ENCODE data around the gene CSMD2. TPM values are rescaled to one million over a fixed set of nuclear protein-coding genes. Genes with fewer than 3 reads are reported as not detected.

The CSMD2 gene
- total RNA-seq, 1 donor from 2014 or later: 2.6 TPM

DNA sequence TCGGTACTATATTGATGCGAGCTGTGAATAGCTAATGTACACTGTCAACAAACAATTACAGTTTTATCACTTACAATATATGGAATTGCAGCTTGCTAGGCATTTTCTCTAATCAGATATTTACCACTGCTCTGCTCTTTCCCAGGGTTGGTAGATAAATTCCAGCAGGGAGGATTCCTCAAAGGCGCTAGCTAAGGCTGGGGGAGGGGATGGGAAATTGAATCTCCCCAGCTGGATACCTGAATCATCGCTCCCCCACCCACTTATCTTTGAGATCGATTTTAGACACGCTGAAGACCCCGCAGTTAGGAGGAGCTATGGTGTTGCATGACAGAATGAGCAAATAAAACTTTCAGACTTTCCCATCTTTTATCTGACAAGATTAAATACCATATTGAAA, 127.2 kb downstream of the CSMD2 start:
- Histone ChIP-seq H3K4me1 (peaks cover 19% of the 10 kb centered on the region), H3F3A (ENCODE audit: low read depth) (peaks cover 12% of the 10 kb centered on the region), H2AFZ (replicated peaks) (no peak overlapping the region), H3K36me3 (no peaks in the 10 kb centered on the region), H3K9ac (no peak overlapping the region), H3K27ac (no peak overlapping the region), H3K4me2 (peak overlapping the region; percentile 25), H3K27me3 (no peaks in the 10 kb centered on the region), H3K79me2 (ENCODE audit: low read depth) (no peaks in the 10 kb centered on the region), H3K9me3 (ENCODE audit: low read depth) (no peaks in the 10 kb centered on the region), H3K4me3 (no peak overlapping the region), H4K20me1 (ENCODE audit: low read depth) (peaks cover 17% of the 10 kb centered on the region)
- Mint-ChIP-seq H3K4me3 (no peak overlapping the region), H3K9me3 (no peaks in the 10 kb centered on the region), H3K27ac (no peak overlapping the region), H3K27me3 (ENCODE audit: insufficient read depth, low read depth) (no peaks in the 10 kb centered on the region), H3K36me3 (no peaks in the 10 kb centered on the region), H3K4me1 (no peaks in the 10 kb centered on the region)
- TF ChIP-seq EZH2 (IDR thresholded peaks at IDR 0.05) (no peak), EZH2phosphoT487 (IDR thresholded peaks at IDR 0.05) (no peak)
- TF ChIP-seq, protein P1, sequence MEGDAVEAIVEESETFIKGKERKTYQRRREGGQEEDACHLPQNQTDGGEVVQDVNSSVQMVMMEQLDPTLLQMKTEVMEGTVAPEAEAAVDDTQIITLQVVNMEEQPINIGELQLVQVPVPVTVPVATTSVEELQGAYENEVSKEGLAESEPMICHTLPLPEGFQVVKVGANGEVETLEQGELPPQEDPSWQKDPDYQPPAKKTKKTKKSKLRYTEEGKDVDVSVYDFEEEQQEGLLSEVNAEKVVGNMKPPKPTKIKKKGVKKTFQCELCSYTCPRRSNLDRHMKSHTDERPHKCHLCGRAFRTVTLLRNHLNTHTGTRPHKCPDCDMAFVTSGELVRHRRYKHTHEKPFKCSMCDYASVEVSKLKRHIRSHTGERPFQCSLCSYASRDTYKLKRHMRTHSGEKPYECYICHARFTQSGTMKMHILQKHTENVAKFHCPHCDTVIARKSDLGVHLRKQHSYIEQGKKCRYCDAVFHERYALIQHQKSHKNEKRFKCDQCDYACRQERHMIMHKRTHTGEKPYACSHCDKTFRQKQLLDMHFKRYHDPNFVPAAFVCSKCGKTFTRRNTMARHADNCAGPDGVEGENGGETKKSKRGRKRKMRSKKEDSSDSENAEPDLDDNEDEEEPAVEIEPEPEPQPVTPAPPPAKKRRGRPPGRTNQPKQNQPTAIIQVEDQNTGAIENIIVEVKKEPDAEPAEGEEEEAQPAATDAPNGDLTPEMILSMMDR (IDR thresholded peaks at IDR 0.05): no peak
- no peak for DNase-seq (ENCODE audit: low spot score)

DNA sequence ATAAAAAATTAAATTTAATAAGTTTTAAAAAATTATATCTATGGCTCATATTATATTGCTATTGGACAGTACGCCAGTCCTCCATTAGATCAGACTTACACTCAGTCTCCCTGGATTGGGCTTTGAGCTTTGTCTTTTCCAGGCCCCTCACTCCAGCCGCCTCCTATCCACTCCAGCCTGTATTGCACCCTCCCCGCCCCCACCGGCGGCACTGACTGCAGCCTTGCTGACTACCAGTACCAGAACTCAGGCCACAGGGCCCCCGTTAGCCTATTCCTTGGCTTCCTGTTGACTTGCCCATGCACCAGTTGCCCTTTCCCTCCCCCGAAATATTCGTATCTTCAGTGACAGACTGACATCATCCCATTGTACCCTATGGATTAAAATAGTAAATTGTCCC, 127.9 kb downstream of the CSMD2 start:
- Histone ChIP-seq H3K27me3 (no peaks in the 10 kb centered on the region), H2AFZ (replicated peaks) (no peak overlapping the region), H3K27ac (no peak overlapping the region), H3K9me3 (ENCODE audit: low read depth) (no peaks in the 10 kb centered on the region), H3K4me3 (no peak overlapping the region), H3K79me2 (ENCODE audit: low read depth) (no peaks in the 10 kb centered on the region), H3K9ac (no peak overlapping the region), H4K20me1 (ENCODE audit: low read depth) (peaks cover 17% of the 10 kb centered on the region), H3F3A (ENCODE audit: low read depth) (peaks cover 12% of the 10 kb centered on the region), H3K4me2 (no peak overlapping the region), H3K4me1 (peaks cover 19% of the 10 kb centered on the region), H3K36me3 (no peaks in the 10 kb centered on the region)
- H3K27me3 Mint-ChIP-seq (ENCODE audit: insufficient read depth, low read depth): peaks cover 2% of the 10 kb centered on the region
- H3K9me3 Mint-ChIP-seq: no peaks in the 10 kb centered on the region
- no peak overlapping the region for H3K4me3 Mint-ChIP-seq
- no peaks in the 10 kb centered on the region for H3K36me3 Mint-ChIP-seq
- no peak for TF ChIP-seq EZH2phosphoT487 (IDR thresholded peaks at IDR 0.05)
- TF ChIP-seq, protein P1 (IDR thresholded peaks at IDR 0.05): no peak
- no peak for TF ChIP-seq EZH2 (IDR thresholded peaks at IDR 0.05)
- no peaks in the 10 kb centered on the region for H3K4me1 Mint-ChIP-seq
- DNase-seq (ENCODE audit: low spot score): peak; percentile 26
- H3K27ac Mint-ChIP-seq: no peak overlapping the region

DNA sequence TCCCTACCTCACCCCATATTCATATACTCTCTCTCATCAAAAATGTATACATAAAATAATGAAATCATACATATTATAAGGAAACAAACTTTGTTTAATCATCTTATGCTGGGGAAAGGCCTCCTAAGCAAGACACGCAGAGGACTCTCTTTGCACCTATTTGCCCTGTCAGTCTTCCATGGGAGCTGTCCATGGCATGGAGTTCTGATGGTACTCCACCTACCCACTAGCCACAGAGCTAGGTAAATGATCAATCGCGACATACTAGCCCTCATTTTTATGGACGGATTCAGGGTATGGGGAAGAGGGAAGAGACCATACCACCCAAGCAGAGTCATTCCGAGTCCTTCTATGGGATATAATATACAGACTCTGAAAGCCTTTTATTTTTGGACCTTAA, 131.0 kb downstream of the CSMD2 start:
- H3K27ac Mint-ChIP-seq: no peak overlapping the region

DNA sequence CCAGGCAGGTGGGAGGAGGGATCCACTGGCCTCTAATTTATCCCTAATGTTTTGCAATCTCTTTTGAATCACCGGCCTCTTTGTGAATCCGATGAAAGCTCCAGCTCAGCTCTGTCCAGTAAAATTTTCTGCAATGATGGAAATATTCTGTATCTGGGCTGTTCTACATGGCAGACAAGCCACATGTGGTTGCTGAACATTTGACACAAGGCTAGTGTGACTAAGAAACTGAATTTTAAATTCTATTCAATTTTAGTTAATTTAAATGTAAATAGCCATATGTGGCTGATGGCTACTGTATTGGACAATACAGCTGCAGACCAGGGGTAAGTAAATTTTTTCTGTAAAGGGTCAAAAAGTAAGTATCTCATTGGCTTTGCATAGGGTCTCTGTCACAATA, 135.1 kb downstream of the CSMD2 start:
- Histone ChIP-seq H3K4me2 (no peak overlapping the region), H3K4me1 (no peaks in the 10 kb centered on the region), H4K20me1 (ENCODE audit: low read depth) (peaks cover 5% of the 10 kb centered on the region), H3K9me3 (ENCODE audit: low read depth) (no peaks in the 10 kb centered on the region), H3K36me3 (no peaks in the 10 kb centered on the region), H2AFZ (replicated peaks) (no peak overlapping the region), H3K4me3 (no peak overlapping the region), H3K9ac (no peak overlapping the region), H3F3A (ENCODE audit: low read depth) (no peaks in the 10 kb centered on the region), H3K27ac (no peak overlapping the region), H3K27me3 (no peaks in the 10 kb centered on the region), H3K79me2 (ENCODE audit: low read depth) (no peaks in the 10 kb centered on the region)
- no peak for TF ChIP-seq EZH2 (IDR thresholded peaks at IDR 0.05)
- TF ChIP-seq, protein P1 (IDR thresholded peaks at IDR 0.05): no peak
- no peak for TF ChIP-seq EZH2phosphoT487 (IDR thresholded peaks at IDR 0.05)
- peaks cover 5% of the 10 kb centered on the region for H3K27me3 Mint-ChIP-seq (ENCODE audit: insufficient read depth, low read depth)
- H3K36me3 Mint-ChIP-seq: no peaks in the 10 kb centered on the region
- H3K4me3 Mint-ChIP-seq: no peak overlapping the region
- H3K4me1 Mint-ChIP-seq: no peaks in the 10 kb centered on the region
- DNase-seq (ENCODE audit: low spot score): no peak
- no peak overlapping the region for H3K27ac Mint-ChIP-seq
- H3K9me3 Mint-ChIP-seq: no peaks in the 10 kb centered on the region

More for the DNA sequence above, 131.0 kb downstream of the CSMD2 start:
- no peaks in the 10 kb centered on the region for H3K36me3 Mint-ChIP-seq
- H3K9ac ChIP-seq: no peak overlapping the region
- H3K79me2 ChIP-seq (ENCODE audit: low read depth): no peaks in the 10 kb centered on the region
- H3K27ac ChIP-seq: no peak overlapping the region
- peaks cover 17% of the 10 kb centered on the region for H4K20me1 ChIP-seq (ENCODE audit: low read depth)
- H3K4me3 Mint-ChIP-seq: no peak overlapping the region
- DNase-seq (ENCODE audit: low spot score): no peak
- H3K4me1 Mint-ChIP-seq: no peaks in the 10 kb centered on the region
- peaks cover 19% of the 10 kb centered on the region for H3K4me1 ChIP-seq
- H2AFZ ChIP-seq (replicated peaks): no peak overlapping the region
- H3F3A ChIP-seq (ENCODE audit: low read depth): peaks cover 11% of the 10 kb centered on the region
- no peak for TF ChIP-seq EZH2phosphoT487 (IDR thresholded peaks at IDR 0.05)
- peaks cover 5% of the 10 kb centered on the region for H3K27me3 Mint-ChIP-seq (ENCODE audit: insufficient read depth, low read depth)
- no peaks in the 10 kb centered on the region for H3K36me3 ChIP-seq
- no peaks in the 10 kb centered on the region for H3K9me3 Mint-ChIP-seq
- no peak overlapping the region for H3K4me3 ChIP-seq
- no peaks in the 10 kb centered on the region for H3K27me3 ChIP-seq
- no peaks in the 10 kb centered on the region for H3K9me3 ChIP-seq (ENCODE audit: low read depth)
- H3K4me2 ChIP-seq: no peak overlapping the region

Measured in neural progenitor cell (in vitro differentiated cells).